NCI-H1930 (cell line): ENCODE results near the gene LINGO4.
A peak's percentile ranks its signal among the peaks of the same experiment; 100 is the strongest.

Experiments used
- DNase-seq, 2 experiments: peaks; one replicate each; lab custom pipeline; 2025; lab: John Stamatoyannopoulos, UW

Gene LINGO4

DNA sequence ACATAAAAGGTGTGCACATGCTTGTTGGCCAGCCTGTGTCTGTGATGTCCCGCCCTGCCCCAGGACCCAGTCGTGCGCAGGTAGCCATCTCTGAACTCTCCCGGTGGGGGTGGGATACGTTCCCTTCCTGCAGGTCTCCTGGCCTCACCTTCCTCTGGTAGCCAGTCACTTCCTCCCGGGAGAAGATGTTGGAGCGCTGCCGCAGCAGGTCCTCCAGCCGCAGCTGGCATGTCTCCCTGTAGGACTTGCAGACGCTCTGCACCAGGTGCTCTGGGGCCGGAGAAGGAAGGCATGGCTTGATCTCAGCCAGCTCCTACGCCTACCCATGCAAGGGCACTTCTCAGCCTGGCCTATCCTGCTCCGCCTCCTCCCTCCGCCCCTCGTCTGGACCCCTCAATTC lies 9.2 kb upstream of the LINGO4 start:
- DNase-seq, result no peak

DNA sequence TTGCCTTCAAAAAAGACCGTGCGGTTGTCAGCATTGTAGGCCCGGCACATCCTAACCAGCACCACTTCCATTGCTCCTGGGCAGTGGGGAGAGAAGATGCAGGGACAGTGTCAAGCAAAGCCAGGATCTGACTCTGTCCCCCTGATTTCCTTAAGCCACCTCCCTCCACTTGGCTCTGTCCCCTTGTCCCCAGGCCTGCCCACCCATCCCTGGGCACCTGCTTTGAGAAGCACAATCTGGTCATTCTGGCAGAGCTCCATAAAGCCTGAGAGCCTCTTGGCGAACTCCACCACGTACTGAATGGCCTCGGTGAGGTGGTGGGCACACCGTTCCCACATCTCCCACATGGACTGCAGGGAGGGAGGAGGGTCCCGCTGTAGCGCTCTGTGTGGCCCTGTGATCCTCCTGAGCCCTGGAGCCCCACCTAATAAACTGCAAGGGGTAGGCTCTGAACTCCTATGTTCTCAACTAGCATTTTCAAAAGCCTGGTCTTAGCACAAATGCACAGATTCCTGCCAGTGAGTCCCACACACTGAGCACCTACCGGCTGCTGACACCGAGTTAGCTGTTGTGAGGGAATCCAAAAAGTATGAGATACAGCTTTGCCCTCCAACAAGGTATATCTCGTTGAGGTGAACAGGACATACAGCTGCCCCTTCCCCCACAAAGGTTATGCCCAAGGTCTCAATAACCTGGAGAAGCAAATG lies 8.2 kb upstream of the LINGO4 start:
- DNase-seq, result no peak

DNA sequence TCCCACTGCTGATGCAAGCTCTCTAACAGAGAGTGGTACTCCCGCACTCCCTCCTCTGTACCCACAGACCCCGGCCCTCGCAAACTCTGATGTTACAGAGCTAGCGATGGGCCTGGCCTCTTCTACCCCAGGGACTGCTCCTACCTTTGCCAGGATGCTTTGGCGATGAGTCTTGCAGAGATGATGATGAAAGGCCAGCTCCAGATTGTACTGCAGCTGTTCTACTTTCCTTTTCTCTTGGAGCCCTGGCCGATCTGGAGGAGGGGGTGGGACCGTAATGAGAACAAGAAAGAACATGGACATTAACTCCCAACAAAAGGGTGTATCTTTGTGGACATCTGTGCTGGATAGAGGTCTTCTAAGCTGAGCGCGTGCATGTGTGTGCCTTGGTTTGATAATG lies 6.0 kb upstream of the LINGO4 start:
- DNase-seq, result no peak

DNA sequence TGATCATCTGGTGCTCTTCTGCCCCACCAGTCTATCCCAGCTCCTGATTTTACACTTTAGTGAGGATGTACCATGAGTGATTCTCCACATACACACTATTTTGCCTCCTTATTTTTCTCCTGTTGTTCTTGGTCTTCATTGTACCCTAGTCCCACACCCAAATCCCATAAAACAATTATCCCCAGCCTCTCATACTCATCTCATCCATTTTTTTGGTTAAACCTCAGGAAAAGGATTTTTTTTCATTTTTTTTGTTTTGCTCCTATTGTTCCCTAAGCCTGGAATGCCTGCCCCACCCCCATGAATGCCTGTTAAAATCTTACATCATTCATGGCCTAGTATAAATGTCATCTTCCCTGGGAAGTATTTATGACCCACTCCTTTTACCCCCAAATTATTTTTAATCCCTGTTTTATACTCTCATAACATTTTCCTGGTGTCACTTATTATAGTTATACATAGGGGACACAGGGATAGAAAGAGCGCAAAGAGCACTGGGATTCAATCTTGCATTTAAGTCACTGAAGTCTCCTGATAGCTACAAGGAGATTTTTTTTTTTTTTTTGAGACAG lies 4.9 kb upstream of the LINGO4 start:
- no peak for DNase-seq

DNA sequence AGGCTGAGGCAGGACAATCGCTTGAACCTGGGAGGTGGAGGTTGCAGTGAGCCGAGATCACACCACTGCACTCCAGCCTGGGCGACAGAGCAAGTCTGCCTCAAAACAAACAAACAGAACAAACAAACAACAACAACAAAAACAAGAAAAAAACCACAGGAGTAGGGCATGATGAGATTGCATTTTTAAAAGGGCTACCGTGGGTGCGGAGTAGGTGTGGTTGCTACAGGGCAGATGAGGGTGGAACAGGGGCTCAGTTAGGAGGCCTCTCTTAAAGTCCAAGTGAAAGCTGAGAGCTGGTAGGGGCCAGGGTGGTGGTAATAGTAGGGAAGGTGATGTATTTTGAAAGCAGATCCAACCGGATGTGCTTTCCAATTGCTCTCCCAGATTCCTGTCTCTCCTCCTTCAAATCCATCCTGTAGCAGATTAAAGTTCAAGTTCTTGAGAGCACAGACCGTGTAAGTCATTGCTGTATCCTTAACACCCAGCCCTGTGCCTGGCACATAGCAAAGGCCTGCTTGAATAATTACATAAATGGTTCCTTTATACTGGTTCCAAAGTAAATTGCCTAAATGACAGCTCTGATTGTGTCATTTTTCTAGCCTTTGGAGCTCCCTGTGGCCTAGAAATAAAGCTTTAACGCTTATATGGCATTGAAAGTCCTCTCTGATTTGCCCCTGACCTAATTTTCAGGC lies 4.2 kb upstream of the LINGO4 start:
- no peak for DNase-seq

DNA sequence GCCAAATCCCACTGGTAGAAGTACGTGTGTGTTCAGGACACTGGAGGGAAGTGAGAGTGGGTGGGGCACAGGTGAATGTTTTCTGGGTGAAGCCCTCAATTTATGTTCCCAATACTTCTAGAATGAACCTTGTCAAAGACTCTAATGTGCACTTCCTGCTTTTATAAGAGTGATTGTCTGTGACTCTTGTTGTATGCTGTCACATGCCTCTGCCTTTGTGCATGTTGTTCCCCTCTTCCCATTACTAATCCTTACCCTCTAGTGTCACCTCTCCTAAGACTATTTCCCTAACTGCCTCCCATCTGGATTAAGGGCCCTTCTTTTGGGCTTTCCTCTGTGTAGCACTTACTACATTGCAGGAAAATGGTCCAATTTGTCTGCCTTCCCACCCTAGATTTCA lies 2.5 kb upstream of the LINGO4 start:
- DNase-seq, result no peak

DNA sequence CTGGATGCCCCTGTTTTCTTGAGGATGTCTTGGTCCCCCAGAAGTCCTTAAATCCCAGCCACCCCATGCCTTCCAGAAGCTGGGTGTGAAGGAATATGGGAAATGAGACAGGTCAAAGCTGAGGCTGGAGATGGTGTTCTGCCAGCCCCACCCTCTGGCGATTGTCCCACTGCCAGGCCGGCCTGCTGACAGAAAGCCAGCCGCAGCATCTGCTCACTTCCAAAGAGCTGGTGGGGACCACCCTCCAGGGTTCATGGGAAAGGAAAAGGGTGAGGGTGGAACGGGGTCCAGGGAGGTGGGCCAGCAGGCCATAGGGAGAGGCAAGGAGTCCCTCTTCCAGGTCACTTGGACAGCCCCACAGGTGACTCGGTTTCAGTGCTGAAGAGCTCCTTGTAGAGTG lies 1.9 kb upstream of the LINGO4 start:
- DNase-seq, result no peak

DNA sequence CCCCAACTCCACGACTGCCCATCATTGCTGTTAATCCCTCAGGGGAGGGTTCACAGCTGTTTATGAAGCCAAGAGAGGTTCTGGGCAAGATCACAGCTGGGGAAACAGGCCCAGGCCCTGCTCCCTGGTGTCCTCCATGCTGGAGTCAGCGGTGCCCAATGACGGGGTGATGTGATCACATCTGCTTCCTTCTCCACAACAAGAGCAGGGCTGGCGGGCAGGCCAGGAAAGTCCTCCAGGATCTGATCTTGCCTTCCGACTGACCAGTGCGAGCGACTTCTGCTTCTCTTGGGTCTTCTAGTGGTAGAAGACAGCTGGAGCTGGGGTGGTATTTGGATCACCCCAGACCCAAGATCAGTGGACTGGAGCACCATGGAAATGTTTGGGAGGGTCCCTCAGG lies 951 bp upstream of the LINGO4 start:
- DNase-seq, result no peak

DNA sequence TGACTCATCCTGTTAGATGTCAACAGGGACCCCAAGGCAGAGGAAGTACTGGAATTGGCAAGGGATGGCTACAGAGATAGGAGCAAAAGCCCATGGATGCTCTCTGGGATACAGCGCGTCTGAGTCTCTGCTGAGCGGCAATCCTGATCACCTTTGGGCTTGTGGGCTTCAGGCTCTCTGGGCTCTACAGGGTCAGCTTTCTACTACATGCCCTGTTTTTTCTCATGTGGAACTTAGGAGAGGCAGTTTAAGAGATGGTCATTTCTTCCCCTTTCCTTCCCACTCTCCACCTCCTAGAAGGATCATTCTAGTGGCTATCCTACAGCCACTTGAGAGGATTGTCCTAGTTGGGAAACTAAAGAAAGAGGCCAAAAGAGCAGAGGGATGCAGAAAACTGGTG lies 1.3 kb downstream of the LINGO4 start:
- no peak for DNase-seq

DNA sequence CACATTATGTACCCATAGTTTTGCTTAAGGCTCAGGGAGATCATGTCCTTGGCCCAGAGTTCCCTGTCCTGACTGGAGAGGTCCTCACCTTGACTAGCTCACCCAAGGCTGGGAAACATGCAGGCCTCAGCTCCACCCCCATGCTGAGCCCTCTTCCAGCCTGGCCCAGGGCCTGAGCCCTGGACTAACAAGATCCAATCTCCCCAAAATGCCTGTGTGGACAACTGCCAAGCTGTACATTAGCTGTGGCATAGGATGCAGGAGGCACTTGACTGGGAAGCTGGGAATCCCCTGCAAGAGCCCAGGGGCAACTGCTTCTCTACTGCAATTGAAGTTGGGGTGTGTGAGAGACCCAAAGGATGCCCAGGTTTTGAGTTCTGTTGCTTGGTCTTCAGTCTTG lies 2.1 kb downstream of the LINGO4 start:
- DNase-seq, result no peak

DNA sequence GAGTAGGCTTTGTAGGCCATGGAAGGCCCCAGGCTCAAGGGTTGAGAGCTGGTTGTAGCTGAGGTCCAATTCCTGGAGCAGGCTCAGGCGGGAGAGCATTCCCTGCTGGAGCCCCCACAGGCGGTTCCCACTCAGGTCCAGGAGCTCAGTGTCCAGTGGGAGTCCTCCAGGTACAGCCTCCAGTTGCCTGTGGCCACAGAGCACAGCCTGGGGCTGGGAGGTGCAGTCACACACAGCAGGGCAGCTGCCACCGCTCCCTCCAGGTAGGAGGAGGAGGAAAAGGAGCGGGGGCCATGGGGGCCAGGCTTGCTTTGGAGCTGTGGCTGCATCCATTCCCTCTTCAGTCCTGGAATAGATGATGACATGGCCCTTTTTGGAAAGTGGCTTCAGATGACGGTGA lies 2.8 kb downstream of the LINGO4 start:
- DNase-seq, result no peak

DNA sequence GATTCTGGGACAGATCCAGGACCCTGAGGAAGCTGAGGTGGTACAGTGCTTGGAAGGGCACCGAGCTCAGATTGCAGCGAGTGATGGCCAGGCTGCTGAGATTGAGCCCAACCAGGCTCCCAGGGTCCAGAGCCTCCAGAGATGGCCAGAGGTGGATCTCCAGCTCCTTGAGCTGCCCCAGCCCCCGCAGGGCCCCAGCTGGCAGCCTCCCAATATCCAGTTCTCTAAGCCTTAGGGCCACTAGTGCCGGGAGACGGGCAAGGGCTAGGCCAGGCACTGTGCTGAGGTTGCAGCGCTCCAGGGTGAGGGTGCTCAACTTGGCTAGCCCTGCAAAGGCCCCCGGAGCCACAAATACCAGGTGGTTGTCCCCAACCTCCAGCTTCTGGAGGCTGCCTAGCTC lies 3.4 kb downstream of the LINGO4 start:
- DNase-seq, result no peak

DNA sequence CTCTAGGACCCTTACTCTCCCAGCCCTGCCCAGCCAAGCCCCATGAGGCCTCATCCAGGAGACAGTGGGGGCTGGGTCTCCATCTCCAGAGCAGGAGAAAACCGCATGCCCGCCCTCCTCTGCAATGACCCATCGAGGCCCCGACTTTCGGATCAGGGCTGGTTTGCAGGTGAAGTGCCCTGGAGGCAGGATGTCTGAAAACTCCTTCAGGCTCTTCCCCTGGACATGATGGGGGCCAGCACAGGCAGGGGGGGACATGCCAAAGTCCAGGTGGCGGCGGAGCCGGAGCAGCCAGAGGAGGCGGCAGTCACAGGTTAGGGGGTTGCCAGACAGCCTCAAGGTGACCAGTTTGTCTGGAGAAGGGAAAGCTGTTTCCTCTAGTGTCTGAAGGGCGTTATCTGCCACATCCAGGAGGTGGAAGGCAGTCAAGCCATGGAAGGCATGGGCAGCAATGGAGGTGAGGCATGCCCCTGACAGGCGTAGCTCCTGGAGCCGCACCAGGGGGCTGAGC lies 3.9 kb downstream of the LINGO4 start:
- no peak for DNase-seq

DNA sequence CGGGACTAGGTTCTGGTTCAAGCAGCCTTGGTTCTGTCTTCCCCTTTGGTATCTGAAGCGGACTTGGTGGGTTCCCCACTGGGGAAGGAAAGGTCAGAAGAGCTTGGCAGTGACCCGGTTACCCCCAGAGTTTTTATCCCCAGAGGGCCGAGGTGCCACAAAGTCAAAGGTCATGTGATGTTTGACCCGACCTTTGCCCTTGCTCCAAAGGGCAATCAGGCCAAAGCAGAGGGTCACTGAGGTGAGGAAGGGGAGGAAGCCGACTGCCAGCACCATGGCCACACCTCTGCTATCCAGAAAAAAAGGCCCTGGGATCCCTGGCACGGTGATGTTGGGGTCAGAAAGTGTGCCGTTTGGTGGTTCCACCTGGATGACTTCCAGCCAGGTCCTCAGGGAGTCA lies 4.4 kb downstream of the LINGO4 start:
- DNase-seq, result no peak

DNA sequence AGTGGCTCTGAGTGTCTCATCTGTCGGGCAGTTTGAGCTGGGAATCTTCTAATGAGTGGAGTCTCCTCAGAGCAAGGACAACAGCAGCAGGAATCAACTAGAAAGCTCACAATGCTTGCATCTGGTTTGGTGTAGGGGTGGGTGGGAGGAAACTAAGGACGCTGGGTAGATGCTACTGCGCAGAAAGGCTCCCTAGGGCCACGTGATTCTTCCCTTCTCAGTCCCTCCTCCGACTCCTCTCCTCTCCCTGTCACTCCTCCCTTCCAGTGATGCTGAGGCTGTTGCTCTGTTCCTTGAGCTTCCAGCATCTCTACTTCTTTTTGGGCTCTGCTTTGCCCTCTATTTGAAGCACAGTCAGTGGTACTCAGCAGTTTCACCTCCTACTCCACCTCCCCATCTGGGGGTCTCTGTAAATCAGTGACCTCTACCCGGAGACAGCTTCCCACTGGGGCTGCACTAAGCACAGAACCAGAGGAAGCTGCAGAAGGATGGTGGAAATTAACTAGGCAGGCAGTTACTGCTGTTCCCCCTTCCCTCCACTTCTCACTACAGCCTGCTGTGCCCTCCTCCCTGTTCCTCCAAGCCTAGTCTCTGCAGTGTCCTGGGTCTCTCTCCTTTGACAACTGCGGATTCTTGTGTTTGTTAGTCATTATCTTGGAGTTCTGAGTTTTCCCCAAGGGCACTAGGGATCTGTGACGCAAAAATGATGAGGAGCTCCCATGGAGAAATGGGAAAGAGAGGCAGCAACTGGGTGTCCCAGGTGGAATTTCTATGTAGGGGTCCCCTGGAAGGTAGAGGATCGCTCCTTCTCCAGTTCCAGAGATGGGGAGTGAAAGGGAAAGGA lies 5.8 kb downstream of the LINGO4 start:
- no peak for DNase-seq

DNA sequence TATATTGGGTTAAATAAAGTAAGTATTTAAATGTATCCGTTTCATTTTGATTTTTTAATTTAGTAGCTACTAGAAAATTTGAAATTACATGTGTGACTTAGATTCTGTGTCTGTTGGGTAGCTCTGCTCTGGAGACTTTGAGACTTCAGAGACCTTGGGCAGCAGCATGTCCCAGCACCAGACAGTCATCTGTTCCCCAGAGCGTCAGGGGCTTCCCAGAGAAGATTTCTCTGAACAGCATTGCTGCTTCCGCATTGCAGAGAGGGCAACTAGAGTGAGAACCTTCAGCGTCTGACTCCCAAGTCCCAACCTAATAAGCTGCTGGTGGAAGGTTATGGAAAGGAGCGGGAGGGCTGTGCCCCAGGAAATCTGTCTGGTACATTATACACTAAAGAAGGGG lies 6.6 kb downstream of the LINGO4 start:
- no peak for DNase-seq

DNA sequence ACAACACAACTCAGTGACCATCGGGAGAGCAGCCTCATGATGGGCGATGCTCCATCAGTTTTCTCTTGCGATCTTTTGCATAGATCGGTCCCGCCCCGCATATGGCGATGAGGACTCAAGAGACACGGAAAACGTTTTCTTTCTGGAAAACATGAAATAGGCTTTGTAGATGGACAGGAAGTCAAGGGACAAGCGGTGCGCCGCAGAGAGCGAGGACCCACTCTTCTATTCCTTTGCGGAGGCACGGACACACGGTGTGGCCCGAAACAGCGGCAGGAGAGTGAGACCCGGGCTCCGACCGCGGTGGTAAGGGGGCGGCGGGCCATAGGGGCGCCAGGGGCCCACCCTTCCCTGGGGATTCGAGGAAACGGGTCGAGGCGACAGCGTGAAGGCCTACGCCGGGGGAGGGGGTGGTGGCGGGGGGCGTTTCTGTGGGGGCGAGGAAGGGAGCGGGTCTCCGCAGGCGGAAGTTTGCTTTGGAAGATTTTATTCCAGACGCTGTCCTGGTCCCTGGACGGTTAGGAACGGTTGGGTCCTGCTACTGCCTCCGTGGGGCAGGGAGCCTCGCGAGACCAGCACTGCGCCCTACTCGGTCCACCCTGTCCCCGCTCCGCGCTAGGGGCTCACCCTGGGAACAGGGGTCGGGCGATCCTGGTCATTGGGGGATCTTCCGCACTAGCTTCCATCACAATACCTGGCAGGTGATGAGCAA lies 14.1 kb downstream of the LINGO4 start:
- peak in 1 of 2 experiments; percentile 8 for DNase-seq

DNA sequence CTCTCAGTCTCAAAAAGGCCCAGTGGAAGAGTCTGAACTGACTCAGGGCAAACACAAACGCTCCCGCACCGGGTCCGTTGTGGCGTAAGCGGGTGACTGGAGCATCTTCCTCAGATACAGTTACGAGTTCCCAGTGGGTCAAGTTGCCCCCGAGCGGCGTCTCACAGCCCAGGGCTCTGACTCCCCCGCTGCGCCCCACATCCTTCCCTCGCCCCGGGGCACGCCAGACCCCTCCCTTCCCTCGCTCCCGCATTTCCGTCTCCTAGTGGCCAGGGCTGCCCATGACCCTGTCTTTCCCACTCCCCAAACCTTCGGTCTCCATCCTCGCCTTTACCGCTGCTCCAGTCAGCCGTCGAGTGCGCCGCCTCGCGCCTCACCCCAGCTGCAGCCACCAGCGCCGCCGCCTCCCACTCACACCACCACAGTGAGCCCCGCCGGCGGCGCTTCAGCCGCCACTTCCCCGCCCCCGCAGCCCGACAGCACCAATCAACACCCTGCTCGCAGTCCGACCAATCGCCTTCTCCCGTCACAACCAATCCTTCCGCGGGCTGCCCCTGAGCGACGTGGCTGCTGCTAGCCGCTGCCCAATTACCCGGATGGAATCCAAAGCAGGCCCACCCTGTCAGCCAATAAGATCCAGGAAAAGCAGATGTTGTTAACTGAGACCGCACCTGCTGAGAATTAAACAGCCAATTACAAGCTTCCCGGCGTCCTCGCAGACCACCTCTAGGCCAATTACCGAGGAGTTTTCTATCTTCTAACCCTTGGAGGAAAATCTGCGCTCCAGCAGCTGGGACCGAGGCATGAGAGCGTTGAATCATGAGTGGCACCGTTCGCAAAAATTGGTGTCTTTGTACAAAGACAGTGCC lies 14.9 kb downstream of the LINGO4 start, which contains the start of gene TDRKH:
Gene TDRKH, minus strand, starts transcription at position 430 of the 869 bp plus-strand sequence. CDS start 7,478 bp downstream, outside the sequence.
- DNase-seq, result peak; percentile 98

DNA sequence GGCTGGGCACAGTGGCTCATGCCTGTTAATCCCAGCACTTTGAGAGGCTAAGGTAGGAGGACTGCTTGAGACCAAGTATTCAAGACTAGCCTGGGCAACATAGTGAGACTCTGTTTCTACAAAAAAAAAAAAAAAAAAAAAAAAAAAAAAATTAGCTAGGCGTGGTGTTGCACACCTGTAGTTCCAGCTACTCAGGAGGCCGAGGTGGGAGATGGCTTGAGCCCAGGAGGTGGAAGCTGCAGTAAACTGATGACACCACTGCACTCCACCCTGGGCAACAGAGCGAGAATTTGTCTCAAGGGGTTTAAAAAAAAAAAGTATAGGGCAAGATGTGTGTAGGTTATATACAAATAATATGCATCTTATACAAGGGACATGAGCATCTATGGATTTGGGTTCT lies 17.5 kb downstream of the LINGO4 start:
- DNase-seq, result no peak

DNA sequence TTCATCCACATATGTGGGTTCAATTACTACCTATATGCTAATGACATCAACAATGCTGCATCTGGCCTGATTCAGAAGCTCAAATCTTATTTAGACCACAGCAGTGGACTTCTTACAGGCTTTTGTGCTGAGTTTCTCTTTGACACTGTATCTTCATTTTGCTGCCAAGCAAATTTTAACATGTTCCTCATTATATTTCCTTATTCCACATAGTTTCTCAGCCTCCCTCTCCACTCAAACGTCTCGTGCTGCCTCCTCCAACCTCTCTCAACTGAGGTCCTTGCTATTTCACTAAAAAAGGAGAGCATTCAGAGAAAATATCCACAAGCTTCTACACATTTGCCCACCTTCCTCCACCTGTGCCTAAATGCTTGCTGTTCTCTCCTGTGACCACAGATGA lies 21.4 kb downstream of the LINGO4 start:
- DNase-seq, result no peak

DNA sequence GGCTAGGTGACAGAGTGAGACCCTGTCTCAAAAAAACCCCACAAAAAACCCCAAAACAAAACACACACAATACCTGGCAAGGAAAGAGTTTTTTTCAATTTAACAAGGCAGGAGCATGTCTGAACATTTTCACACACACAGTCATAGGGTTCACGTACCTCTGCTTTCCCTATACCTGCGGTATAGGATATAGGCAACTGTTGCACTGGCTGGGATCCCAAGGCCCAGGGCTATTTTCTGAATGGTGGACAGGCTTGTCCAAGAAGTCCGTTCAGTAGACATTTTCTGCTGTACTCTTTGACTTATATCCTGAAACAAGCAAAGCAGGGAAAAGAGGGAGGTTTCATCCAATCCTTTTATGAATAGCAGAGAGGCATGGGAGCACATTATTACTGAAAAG lies 22.5 kb downstream of the LINGO4 start:
- no peak for DNase-seq
